ENCODE measurements around the gene RBM45.

GRCh38 chr2:178076130-178076529 lies 36.1 kb upstream of the RBM45 start:
- TF ChIP-seq POLR2A (IDR thresholded peaks at IDR 0.05) (no peak), CTCF (IDR thresholded peaks at IDR 0.05) (no peak), EP300 (IDR thresholded peaks at IDR 0.05) (no peak), POLR2AphosphoS5 (IDR thresholded peaks at IDR 0.05) (no peak)
